ENCODE measurements around the gene GNPTG.

- TF ChIP-seq CTCF (IDR thresholded peaks at IDR 0.05) (no peak), POLR2AphosphoS5 (IDR thresholded peaks at IDR 0.05) (no peak), POLR2A (IDR thresholded peaks at IDR 0.05) (no peak)
These were observed 41.1 kb downstream of the GNPTG start for GRCh38 chr16:1392826-1393225.
